ENCODE measurements around the gene PRXL2A.
A peak's percentile ranks its signal among the peaks of the same experiment; 100 is the strongest.
"Not testable (repeated sequence)": the region's sequence is repeated elsewhere in the genome, so short reads cannot be mapped to it uniquely, and the experiment has no call there.

Gene PRXL2A, protein sequence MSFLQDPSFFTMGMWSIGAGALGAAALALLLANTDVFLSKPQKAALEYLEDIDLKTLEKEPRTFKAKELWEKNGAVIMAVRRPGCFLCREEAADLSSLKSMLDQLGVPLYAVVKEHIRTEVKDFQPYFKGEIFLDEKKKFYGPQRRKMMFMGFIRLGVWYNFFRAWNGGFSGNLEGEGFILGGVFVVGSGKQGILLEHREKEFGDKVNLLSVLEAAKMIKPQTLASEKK

DNA sequence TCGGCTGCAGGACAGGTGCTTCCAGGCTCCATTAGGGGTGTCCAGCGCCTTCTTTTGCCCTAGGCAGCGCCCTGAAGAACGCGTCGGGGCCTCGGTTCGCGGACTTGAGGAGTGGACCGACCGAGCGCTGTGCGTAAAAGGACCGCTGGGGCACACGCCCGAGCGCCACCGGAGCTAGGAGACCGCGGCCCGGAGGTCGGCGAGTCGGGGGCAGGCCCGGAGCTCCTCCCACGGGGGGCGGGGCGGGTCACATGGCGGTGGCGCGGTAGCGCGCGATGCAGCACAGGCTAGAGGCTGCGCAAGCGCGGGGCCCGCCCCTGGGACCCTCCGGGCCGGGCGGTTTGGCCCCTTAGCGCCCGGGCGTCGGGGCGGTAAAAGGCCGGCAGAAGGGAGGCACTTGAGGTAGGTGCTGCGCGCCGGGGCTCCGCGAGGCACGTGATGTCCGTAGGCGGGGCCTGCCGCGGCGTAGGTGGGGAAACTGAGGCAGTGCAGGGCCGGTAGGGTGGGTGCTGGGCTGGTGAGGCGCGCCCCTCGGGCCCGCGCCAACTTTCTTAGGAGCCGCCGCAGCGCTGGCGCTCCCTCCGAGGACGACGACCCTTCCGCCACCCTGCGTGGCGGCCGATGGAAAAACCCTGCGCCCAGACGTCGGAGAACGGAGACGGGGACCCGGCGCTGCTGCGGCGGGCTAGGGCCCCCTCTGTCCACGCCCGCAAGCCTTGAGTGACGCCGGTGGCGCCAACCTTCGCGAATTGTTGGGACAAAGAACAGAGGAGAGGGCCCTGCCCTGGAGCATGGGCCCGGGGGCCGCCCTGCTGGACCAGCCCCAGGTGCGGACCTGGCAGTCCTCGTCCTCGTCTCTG is at the start of gene PRXL2A:
TSS of gene PRXL2A (plus strand) at position 310 of the 860 bp plus-strand sequence. CDS start 11,917 bp downstream, outside the sequence.
- TF ChIP-seq POLR2A (IDR thresholded peaks at IDR 0.05; ENCODE audit: low read depth, low read length): no peak
- DNase-seq (ENCODE audit: insufficient read length, low spot score) (peak; percentile 42), FAIRE-seq (no peak)

DNA sequence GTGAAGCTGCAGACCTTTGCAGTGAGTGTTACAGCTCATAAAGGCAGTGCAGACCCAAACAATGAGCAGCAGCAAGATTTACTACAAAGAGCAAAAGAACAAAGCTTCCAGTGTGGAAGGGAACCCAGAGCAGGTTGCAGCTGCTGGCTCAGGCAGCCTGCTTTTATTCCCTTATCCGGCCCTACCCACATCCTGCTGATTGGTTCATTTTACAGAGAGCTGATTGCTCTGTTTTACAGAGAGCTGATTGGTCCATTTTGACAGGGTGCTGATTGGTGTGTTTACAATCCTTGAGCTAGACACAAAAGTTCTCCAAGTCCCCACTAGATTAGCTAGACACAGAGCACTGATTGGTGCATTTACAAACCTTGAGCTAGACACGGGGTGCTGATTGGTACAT is 49.4 kb upstream of the PRXL2A start:
- FAIRE-seq; DNase-seq (ENCODE audit: insufficient read length, low spot score): not testable (repeated sequence)

DNA sequence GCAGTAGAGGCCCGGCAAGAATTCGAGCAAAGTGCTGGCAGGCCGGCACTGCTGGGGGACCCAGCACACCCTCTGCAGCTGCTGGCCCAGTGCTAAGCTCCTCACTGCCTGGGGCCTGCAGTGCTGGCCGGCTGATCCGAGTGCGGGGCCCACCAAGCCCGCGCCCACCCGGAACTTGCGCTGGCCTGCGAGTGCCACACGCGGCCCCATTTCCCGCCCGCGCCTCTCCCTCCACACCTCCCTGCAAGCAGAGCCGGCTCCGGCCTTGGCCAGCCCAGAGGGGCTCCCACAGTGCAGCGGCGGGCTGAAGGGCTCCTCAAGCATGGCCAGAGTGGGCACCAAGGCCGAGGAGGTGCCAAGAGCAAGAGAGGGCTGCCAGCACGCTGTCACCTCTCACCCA is 48.7 kb upstream of the PRXL2A start:
- no peak for TF ChIP-seq POLR2A (IDR thresholded peaks at IDR 0.05; ENCODE audit: low read depth, low read length)
- DNase-seq (ENCODE audit: insufficient read length, low spot score): no peak
- no peak for FAIRE-seq

DNA sequence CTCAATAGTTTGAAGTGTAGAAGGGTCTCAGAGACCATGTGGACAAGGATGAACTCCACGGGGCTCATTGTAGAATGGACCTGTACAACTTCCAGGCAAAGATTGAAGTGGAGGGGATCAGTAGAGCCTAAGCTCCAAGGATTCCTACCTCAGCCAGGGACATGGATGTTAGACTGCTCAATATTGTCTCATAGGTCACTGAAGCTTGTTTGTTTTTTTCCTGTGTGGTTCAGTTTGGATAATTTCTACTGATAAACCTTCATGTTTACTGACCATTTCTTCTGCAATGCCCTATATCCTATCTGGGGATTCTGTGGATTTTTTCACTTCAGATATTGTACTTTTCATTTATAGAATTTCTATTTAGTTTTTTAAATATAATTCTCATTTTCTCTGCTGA is 42.8 kb upstream of the PRXL2A start:
- no peak for TF ChIP-seq POLR2A (IDR thresholded peaks at IDR 0.05; ENCODE audit: low read depth, low read length)
- DNase-seq (ENCODE audit: insufficient read length, low spot score) (no peak), FAIRE-seq (no peak)

DNA sequence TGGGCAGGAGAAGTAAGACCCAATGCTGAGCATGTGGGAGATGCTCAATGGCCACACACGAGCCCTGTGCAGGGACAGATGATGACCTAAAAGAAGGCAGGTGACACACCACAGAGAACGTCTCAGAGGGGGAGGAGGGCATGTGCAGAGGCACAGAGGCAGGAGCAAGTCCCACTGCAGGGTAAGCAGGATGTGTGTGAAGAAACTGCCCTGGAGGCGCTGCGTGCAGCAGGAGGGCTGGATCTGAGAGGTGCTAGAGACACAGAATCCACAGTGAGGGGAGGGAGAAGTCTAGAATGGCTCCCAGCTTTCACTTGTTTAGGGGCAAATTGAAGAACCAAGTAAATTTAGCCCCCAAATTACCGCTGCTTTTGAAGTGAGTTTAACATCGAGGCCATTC is 36.9 kb upstream of the PRXL2A start:
- no peak for TF ChIP-seq POLR2A (IDR thresholded peaks at IDR 0.05; ENCODE audit: low read depth, low read length)
- DNase-seq (ENCODE audit: insufficient read length, low spot score) (no peak), FAIRE-seq (no peak)

DNA sequence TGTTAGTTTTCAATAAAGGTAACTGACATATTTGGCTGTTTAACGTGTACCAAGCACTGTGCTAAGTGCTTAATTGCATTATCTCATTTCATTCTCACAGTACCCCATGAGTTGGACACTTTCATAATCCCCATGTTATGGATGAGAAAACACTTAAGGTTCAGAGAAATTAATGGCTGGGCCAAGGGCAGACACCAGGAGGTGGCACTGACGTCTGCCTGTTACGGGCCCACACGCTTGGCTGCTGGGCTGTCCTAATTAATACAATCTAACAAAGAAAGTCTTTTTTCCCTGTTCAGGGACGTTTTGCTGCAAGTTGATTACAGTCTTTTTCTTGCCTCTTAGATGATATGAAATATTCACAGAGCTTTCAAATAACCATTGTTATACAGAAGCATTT is 35.7 kb upstream of the PRXL2A start:
- FAIRE-seq (no peak), DNase-seq (ENCODE audit: insufficient read length, low spot score) (no peak)
- TF ChIP-seq POLR2A (IDR thresholded peaks at IDR 0.05; ENCODE audit: low read depth, low read length): no peak

DNA sequence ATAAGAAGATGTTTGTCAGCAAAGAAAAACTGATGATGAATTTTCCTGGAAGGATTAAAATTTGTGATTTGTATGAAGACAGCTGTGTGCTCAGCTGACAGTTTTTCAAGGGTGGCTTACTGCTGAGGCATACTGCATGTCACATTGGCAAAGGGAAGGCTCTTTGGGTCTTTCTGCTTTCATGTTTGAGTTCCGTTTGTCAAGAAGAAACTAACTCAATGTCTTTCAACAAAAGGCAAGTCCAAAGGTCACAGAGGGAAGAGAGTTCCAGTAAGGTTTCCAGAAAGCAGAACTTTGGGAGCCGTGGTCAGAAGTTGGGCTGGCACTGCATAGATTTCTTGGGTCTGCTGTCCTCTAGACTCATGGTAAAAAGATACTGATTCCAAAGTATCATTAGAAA is 34.8 kb upstream of the PRXL2A start:
- no peak for TF ChIP-seq POLR2A (IDR thresholded peaks at IDR 0.05; ENCODE audit: low read depth, low read length)
- no peak for FAIRE-seq
- DNase-seq (ENCODE audit: insufficient read length, low spot score): no peak

DNA sequence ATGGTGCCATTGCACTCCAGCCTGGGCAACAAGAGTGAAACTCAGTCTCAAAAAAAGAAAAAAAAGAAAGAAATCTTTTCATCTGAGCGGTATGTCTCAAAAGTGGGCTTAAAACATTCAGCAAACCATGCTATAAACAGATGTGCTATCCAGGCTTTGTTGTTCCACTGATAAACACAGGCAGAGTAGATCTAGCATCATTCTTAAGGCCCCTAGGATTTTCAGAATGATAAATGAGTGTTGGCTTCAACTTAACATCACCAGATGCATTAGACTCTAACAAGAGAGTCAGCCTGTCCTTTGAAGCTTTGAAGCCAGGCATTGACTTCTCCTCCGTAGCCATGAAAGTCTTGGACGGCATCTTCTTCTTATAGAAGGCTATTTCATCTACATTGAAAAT is 28.6 kb upstream of the PRXL2A start:
- DNase-seq (ENCODE audit: insufficient read length, low spot score) (no peak), FAIRE-seq (no peak)
- TF ChIP-seq POLR2A (IDR thresholded peaks at IDR 0.05; ENCODE audit: low read depth, low read length): no peak

DNA sequence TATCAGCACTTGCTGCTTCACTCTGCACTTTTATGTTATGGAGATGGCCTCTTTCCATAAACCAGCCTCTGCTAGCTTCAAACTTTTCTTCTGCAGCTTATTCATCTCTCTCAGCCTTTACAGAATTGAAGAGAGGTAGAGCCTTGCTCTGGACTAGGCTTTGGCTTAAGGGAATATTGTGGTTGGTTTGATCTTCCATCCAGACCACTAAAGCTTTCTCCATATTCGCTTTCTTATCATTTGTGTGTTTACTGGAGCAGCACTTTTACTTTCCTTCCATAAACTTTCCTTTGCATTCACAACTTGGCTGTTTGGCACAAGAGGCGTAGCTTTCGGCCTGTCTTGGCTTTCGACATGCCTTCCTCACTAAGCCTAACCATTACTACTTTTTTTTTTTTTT is 28.2 kb upstream of the PRXL2A start:
- DNase-seq (ENCODE audit: insufficient read length, low spot score) (no peak), FAIRE-seq (no peak)

DNA sequence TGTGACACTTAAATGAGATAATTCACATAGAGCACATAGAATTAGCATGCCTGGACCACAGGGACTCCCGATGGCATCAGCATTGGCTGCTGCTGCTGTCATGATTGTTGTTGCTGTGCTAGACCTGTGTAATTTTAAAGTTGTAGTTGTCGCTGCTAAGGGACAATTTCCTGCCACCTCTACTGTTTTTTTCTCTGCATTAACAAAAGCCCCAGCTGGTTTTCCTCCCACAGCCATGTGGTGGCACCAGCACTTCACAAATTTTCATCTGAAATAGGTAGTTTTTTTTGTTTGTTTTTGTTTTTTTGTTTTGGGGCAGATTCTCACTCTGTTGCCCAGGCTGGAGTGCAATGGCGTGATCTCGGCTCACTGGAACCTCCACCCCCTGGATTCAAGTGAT is 25.4 kb upstream of the PRXL2A start:
- TF ChIP-seq POLR2A (IDR thresholded peaks at IDR 0.05; ENCODE audit: low read depth, low read length): no peak
- DNase-seq (ENCODE audit: insufficient read length, low spot score) (peak; percentile 26), FAIRE-seq (no peak)

More for the DNA sequence above, 28.2 kb upstream of the PRXL2A start:
- TF ChIP-seq POLR2A (IDR thresholded peaks at IDR 0.05; ENCODE audit: low read depth, low read length): no peak

DNA sequence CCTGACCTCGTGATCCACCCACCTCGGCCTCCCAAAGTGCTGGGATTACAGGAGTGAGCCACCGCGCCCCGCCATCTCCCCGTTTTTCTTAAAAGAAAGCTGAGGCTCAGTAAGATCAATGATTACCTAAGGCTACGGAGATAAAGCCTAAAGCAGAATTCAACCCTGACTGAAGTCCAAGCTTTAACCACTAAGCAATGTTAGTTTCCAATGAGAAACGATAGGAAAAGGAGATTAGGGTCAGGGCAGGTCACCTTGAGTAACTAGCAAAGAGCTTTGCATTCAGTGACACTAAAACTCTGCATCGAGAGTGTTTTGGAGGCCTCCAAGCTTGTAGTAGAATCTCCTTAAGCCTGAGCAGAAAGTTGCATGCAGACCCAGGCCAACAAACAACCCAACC is 17.6 kb upstream of the PRXL2A start:
- no peak for TF ChIP-seq POLR2A (IDR thresholded peaks at IDR 0.05; ENCODE audit: low read depth, low read length)
- FAIRE-seq: no peak

DNA sequence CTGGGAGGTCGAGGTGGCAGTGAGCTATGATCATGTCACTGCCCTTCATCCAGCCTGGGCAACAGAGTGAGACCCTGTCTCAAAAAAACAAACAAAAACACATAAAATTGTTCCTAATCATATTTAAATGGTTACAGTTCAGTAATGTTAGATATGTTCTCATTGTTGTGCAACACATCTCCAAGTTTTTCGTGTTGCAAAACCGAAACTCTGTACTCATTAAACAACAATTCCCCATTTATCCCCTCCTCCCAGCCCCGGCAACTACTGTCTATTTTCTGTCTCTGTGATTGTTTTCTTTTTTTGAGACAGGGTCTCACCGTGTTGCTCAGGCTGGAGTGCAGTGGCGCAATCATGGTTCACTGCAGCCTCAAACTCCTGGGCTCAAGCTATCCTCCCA is 16.1 kb upstream of the PRXL2A start:
- no peak for FAIRE-seq
- no peak for TF ChIP-seq POLR2A (IDR thresholded peaks at IDR 0.05; ENCODE audit: low read depth, low read length)
- no peak for DNase-seq (ENCODE audit: insufficient read length, low spot score)

More for the DNA sequence above, 17.6 kb upstream of the PRXL2A start:
- DNase-seq (ENCODE audit: insufficient read length, low spot score): no peak

DNA sequence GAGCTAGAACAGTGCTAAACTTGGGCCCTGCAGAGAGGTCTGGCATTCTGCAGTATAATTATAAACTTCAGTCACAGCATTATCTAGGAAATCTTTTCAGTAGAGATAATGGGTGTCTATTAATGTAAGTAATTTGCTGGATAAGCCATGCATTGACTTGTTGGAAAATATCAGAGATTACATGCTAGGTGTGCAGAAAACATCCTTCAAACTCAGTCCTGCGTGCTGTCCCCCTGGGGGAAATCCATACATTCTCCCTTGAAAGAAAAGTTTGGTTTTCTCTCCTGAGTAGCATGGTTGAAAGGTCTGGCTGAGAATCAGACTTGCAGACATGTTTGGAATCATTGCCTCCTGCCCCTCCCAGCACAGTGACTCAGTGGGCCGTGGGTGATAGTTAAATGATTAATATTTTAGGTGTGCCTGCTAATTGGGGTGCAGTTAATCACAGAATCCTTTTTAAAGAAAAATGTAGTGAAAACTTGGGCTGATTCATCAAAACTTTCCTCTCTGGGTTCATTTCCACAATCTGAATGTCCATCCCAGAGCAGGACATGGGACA is 13.9 kb upstream of the PRXL2A start:
- FAIRE-seq: no peak
- no peak for TF ChIP-seq POLR2A (IDR thresholded peaks at IDR 0.05; ENCODE audit: low read depth, low read length)
- no peak for DNase-seq (ENCODE audit: insufficient read length, low spot score)

DNA sequence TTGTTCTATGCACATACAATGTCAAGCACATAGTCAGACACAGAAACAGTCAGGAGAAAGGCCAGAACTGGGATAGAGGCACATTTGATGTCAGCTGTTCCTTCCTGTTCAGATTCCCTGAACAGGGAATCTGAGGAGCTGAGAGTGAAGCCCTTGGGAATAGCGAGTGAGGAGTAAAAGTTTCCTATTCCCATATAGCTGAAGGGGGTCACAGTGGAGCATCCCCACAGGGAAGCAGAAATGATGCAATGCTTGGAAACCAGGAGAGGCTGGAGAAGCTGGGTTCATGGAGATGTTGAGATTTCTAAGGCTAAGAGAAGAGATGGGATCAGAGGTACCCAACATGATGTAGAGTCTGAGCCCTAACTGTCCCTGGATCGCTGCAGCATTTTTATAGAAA is 11.3 kb upstream of the PRXL2A start:
- FAIRE-seq (no peak), DNase-seq (ENCODE audit: insufficient read length, low spot score) (no peak)
- no peak for TF ChIP-seq POLR2A (IDR thresholded peaks at IDR 0.05; ENCODE audit: low read depth, low read length)
